SK-N-SH (cell line): ENCODE results near the gene DUSP15. TPM values are rescaled to one million over a fixed set of nuclear protein-coding genes. Genes with fewer than 3 reads are reported as not detected.

ENCODE experiments used
- CTCF ChIA-PET: fragments of 300-600, 350-600 bp; formaldehyde crosslinking; extraction: SDS; loops from one replicate; lab custom pipeline; 2021; lab: Yijun Ruan, JAX
- POLR2A ChIA-PET: fragments of 350-600 bp; sonication (Branson Sonifier 250); formaldehyde crosslinking; extraction: SDS; loops from one replicate; lab custom pipeline; 2020; ENCODE audit warnings: antibody characterized with exemption, inconsistent platforms; lab: Yijun Ruan, JAX
- DNase-seq: peaks from one replicate; pipeline ENCODE4 v3.0.0; 2012
- H2AFZ ChIP-seq: fragments of 200-600 bp; sonication (generic); 2 replicates; pipeline ENCODE4 v1.8.1; 2016; ENCODE audit warnings: antibody characterized with exemption, mild to moderate bottlenecking, low read depth
- H3F3A ChIP-seq: fragments of 200-600 bp; sonication (generic); replicated peaks from 2 replicates; pipeline ENCODE3; 2016; ENCODE audit warnings: antibody characterized with exemption, mild to moderate bottlenecking; ENCODE audit not compliant: insufficient read depth
- H3K27ac ChIP-seq, 2 experiments: fragments of 200-500 bp in 1 of 2; fragments of 200-600 bp in 1 of 2; sonication (Bioruptor generic) in 1 of 2; sonication (generic), shearing (Covaris generic) in 1 of 2; 2 replicates each; pipeline versions ENCODE4 v1.5.1 to v1.6.1; 2014 to 2016; ENCODE audit warnings: low read depth in 2 of 2, inconsistent platforms in 1 of 2, low read length in 1 of 2, mild to moderate bottlenecking in 1 of 2, mixed read lengths in 1 of 2
- H3K27me3 ChIP-seq: fragments of 200-600 bp; sonication (generic), shearing (Covaris generic); 2 replicates; pipeline ENCODE4 v1.6.1; 2016; ENCODE audit warnings: mixed run types; ENCODE audit not compliant: insufficient read depth
- H3K36me3 ChIP-seq, 2 experiments: fragments of 200-500 bp in 1 of 2; fragments of 200-600 bp in 1 of 2; sonication (Bioruptor generic) in 1 of 2; sonication (generic) in 1 of 2; replicated peaks in 1 of 2; 2 replicates each; pipeline versions ENCODE3 to v1.5.1; 2014 to 2016; ENCODE audit warnings: low read length in 1 of 2, mild to moderate bottlenecking in 1 of 2; ENCODE audit not compliant: insufficient read depth in 2 of 2, control insufficient read depth in 1 of 2
- H3K4me1 ChIP-seq, 2 experiments: fragments of 200-500 bp in 1 of 2; fragments of 200-600 bp in 1 of 2; sonication (Bioruptor generic) in 1 of 2; sonication (generic), shearing (Covaris generic) in 1 of 2; 2 replicates each; pipeline versions ENCODE4 v1.5.1 to v1.6.1; 2014 to 2016; ENCODE audit warnings: low read depth in 1 of 2, low read length in 1 of 2, mixed run types in 1 of 2; ENCODE audit not compliant: insufficient read depth in 2 of 2, control insufficient read depth in 1 of 2
- H3K4me2 ChIP-seq: fragments of 200-600 bp; sonication (generic), shearing (Covaris generic); 2 replicates; pipeline ENCODE4 v1.6.1; 2017; ENCODE audit warnings: mixed run types
- H3K4me3 ChIP-seq, 2 experiments: fragments of 200-500 bp in 1 of 2; fragments of 200-600 bp in 1 of 2; sonication (Bioruptor generic) in 1 of 2; sonication (generic), shearing (Covaris generic) in 1 of 2; 2 replicates each; pipeline versions ENCODE4 v1.5.1 to v1.8.1; 2014 to 2016; ENCODE audit warnings: low read depth in 2 of 2, inconsistent platforms in 1 of 2, low read length in 1 of 2, mild to moderate bottlenecking in 1 of 2, mixed read lengths in 1 of 2, moderate library complexity in 1 of 2
- H3K79me2 ChIP-seq: fragments of 200-600 bp; sonication (generic); 2 replicates; pipeline ENCODE4 v1.8.1; 2017; ENCODE audit warnings: mild to moderate bottlenecking; ENCODE audit not compliant: insufficient read depth
- H3K9ac ChIP-seq: fragments of 200-600 bp; sonication (generic); 2 replicates; pipeline ENCODE4 v1.6.1; 2017; ENCODE audit warnings: mixed run types
- H3K9me2 ChIP-seq: fragments of 200-600 bp; sonication (generic); 2 replicates; pipeline ENCODE4 v1.6.1; 2017; ENCODE audit warnings: mixed run types
- H3K9me3 ChIP-seq: fragments of 200-600 bp; sonication (generic); 2 replicates; pipeline ENCODE4 v1.6.1; 2017; ENCODE audit warnings: mixed run types, mild to moderate bottlenecking, moderate library complexity
- H4K20me1 ChIP-seq: fragments of 200-600 bp; sonication (generic); 2 replicates; pipeline ENCODE4 v1.6.1; 2017; ENCODE audit warnings: mild to moderate bottlenecking, mixed run types; ENCODE audit not compliant: insufficient read depth
- EZH2phosphoT487 ChIP-seq: fragments of 200-600 bp; sonication (generic); IDR thresholded peaks from 2 replicates; pipeline ENCODE4 v1.6.1; 2017; ENCODE audit warnings: low read depth, mixed run types, mild to moderate bottlenecking, antibody characterized with exemption, moderate library complexity, borderline replicate concordance
- FOSL2 ChIP-seq: IDR thresholded peaks from 2 replicates; pipeline ENCODE4 v1.4.0; 2012; ENCODE audit warnings: low read depth, mild to moderate bottlenecking, moderate library complexity, borderline replicate concordance
- FOXM1 ChIP-seq: IDR thresholded peaks from 2 replicates; pipeline ENCODE4 v1.4.0; 2012; ENCODE audit warnings: low read depth, mild to moderate bottlenecking
- GABPA ChIP-seq: IDR thresholded peaks from 2 replicates; pipeline ENCODE4 v1.4.0; 2012; ENCODE audit warnings: low read depth, mild to moderate bottlenecking
- NRF1 ChIP-seq: IDR thresholded peaks from 2 replicates; pipeline ENCODE4 v1.6.1; 2012; ENCODE audit warnings: low read depth, mild to moderate bottlenecking, low read length
- PBX3 ChIP-seq: IDR thresholded peaks from 2 replicates; pipeline ENCODE4; 2012
- RXRA ChIP-seq: IDR thresholded peaks from 2 replicates; pipeline ENCODE4 v1.4.0; 2012; ENCODE audit warnings: low read depth, mild to moderate bottlenecking, borderline replicate concordance
- TCF12 ChIP-seq: IDR thresholded peaks from 2 replicates; pipeline ENCODE4 v1.4.0; 2012
- TEAD4 ChIP-seq: IDR thresholded peaks from 2 replicates; pipeline ENCODE4 v1.4.0; 2012; ENCODE audit warnings: mild to moderate bottlenecking, borderline replicate concordance; ENCODE audit not compliant: insufficient read depth
- ZBTB33 ChIP-seq: IDR thresholded peaks from 2 replicates; pipeline ENCODE4 v1.4.0; 2012; ENCODE audit warnings: low read depth, borderline replicate concordance
- WGBS: methylation state at CpG from one replicate; pipeline ENCODE4 v1.1.6; 2017; ENCODE audit warnings: low lambda C conversion rate; 5-methylcytosine and 5-hydroxymethylcytosine counted together
- polyA plus RNA-seq, 3 experiments: library from polyadenylated mRNA; depleted of rRNA; stranded (reverse); fragments of >200 nt; gene quantifications; 2 replicates each; pipeline ENCODE4 v1.2.3, GENCODE V29; 2012

The DUSP15 gene
- polyA plus RNA-seq, 1 of the 3 experiments (the other 2 are of a cell fraction), result 5.4 TPM

DNA sequence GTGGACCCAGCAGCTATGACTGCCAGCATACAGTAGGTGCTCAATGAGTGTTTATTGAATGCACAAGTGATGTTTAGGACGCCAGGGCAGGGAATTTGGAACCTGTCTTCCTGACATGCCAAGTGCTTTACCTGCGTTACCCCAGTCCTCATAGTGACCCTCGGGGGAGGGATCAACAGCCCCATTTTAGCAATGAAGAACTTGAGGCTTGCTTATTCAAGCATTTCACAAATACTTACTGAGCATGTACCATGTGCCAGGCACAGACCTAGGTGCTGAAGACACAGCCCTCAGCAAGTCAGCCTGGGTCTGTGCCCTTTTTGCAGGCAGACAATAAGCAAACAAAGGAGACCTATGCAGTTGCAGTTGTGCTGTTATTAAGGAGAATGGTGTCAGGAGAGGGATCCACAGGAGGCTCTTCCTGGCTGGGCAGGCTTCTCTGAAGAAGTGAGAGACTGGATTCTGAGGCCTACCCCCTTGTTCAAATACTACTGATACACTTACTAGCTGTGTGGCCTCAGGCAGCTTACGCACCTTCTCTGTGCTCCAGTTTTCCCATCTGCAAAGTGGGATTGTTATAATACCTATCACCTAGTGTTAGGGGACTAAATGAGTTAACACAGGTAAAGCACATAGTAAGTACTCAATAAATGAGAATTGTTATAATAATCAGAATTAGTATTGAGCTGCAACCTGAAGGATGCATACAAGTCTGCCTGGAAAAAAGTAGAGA, 39.9 kb upstream of the DUSP15 start:
- Histone ChIP-seq H3K27ac (no peak overlapping the region), H3K36me3 (no peaks in the 10 kb centered on the region), H3K9ac (no peak overlapping the region), H3K9me3 (no peaks in the 10 kb centered on the region), H3K4me2 (no peak overlapping the region), H2AFZ (no peak overlapping the region), H3K4me1 (peaks cover 0 to 14% of the 10 kb centered on the region in 2 experiments; a peak in 1 of 4 replicates), H3F3A (no peaks in the 10 kb centered on the region), H3K9me2 (no peaks in the 10 kb centered on the region), H4K20me1 (no peaks in the 10 kb centered on the region), H3K4me3 (no peak overlapping the region), H3K27me3 (no peaks in the 10 kb centered on the region), H3K79me2 (no peaks in the 10 kb centered on the region)
- CTCF ChIA-PET, result interaction anchor here (1.2 to 3.0 kb wide), 4 partner anchors 42 to 121 kb away, joined by 3 to 15 read pairs (median 6); no protein-coding TSS in a partner anchor
- DNase-seq, result no peak
- TF ChIP-seq FOXM1, result no peak
- TF ChIP-seq NRF1, result no peak
- TF ChIP-seq PBX3, result no peak
- TF ChIP-seq TCF12, result no peak
- no peak for TF ChIP-seq ZBTB33
- no peak for TF ChIP-seq TEAD4
- no peak for TF ChIP-seq RXRA
- no peak for TF ChIP-seq EZH2phosphoT487
- POLR2A ChIA-PET, result interaction anchor here (0.6 kb wide), 1 partner anchor 30 kb away, joined by 3 read pairs; no protein-coding TSS in a partner anchor
- WGBS, result 77% methylated on average over 4 of the region's 4 CpGs

DNA sequence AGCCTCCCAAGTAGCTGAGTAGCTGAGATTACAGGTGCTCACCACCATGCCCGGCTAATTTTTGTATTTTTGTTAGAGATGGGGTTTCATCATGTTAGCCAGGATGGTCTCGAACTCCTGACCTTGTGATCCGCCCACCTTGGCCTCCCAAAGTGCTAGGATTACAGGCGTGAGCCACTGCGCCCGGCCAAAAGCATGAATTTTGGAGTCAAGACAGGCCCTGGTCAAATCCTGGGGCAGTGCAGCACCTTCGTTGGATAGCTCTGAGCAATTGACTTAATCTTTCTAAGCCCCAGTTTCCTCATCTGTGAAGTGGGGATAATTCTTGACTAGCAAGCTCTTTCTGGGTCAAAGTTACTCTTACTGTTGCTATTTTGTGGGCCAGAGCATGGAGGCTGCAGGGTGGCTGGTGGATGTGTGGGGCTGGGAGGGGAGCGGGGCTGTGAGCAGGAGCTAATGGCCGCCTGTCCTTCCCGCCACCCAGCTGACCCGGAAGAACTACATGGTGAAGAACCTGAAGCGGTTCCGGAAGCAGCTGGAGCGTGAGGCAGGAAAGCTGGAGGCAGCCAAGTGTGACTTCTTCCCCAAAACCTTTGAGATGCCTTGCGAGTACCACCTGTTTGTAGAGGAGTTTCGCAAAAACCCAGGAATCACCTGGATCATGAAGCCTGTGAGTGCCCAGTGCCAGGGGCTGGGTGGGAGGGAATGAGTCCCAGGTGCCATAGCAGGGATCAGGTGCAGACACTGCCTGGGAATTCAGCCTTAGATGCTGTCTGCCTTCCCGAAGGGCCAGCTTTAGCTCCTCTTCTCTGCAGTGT, 39.1 kb upstream of the DUSP15 start:
- POLR2A ChIA-PET, result interaction anchor here (0.6 kb wide), 1 partner anchor 30 kb away, joined by 3 read pairs; no protein-coding TSS in a partner anchor
- no peaks in the 10 kb centered on the region for H3K9me3 ChIP-seq
- H3K9me2 ChIP-seq, result no peaks in the 10 kb centered on the region
- H3K4me1 ChIP-seq, result peaks cover 0 to 14% of the 10 kb centered on the region in 2 experiments; a peak in 1 of 4 replicates
- TF ChIP-seq GABPA, result no peak
- TF ChIP-seq EZH2phosphoT487, result no peak
- TF ChIP-seq FOSL2, result no peak
- TF ChIP-seq, all 33 proteins: peak for 0
- WGBS, result 72% methylated on average over 16 of the region's 17 CpGs
- Histone ChIP-seq H3K9ac (no peak overlapping the region), H3K27ac (no peak overlapping the region), H3K36me3 (no peaks in the 10 kb centered on the region), H3K79me2 (no peaks in the 10 kb centered on the region), H3K4me3 (no peak overlapping the region), H3F3A (no peaks in the 10 kb centered on the region), H2AFZ (no peak overlapping the region), H4K20me1 (no peaks in the 10 kb centered on the region), H3K4me2 (no peak overlapping the region), H3K27me3 (no peaks in the 10 kb centered on the region)
- no peak for DNase-seq
- CTCF ChIA-PET, result interaction anchor here (0.7 to 2.3 kb wide), 4 partner anchors 8 to 122 kb away, joined by 3 to 7 read pairs (median 3); partner anchors contain the start of gene PDRG1
